HEK293 (cell line): ENCODE measurements around the gene SNRNP70.

Source experiments
- GLI2 ChIP-seq: fragments of 450-650 bp; formaldehyde crosslinking; IDR thresholded peaks from 2 replicates; pipeline ENCODE4; 2017; ENCODE audit warnings: missing biosample characterization, missing genetic modification characterization, low read depth, borderline replicate concordance
- GLI4 ChIP-seq: fragments of 450-650 bp; formaldehyde crosslinking; IDR thresholded peaks from 2 replicates; pipeline ENCODE4 v1.5.1; 2016; ENCODE audit warnings: missing biosample characterization, missing genetic modification characterization
- GLIS2 ChIP-seq: fragments of 450-650 bp; formaldehyde crosslinking; IDR thresholded peaks from 2 replicates; pipeline ENCODE4 v1.5.1; 2016; ENCODE audit warnings: missing biosample characterization, missing genetic modification characterization
- KLF17 ChIP-seq: fragments of 450-650 bp; formaldehyde crosslinking; IDR thresholded peaks from 2 replicates; pipeline ENCODE4 v1.5.1; 2016; ENCODE audit warnings: missing biosample characterization, missing genetic modification characterization
- KLF7 ChIP-seq: fragments of 450-650 bp; formaldehyde crosslinking; IDR thresholded peaks from 2 replicates; pipeline ENCODE4 v1.5.1; 2016; ENCODE audit warnings: missing biosample characterization, missing genetic modification characterization, borderline replicate concordance
- MEIS1 ChIP-seq: sonication (generic); formaldehyde crosslinking; IDR thresholded peaks from 2 replicates; pipeline ENCODE4 v1.8.1; 2022; ENCODE audit warnings: missing genetic modification reagents, mild to moderate bottlenecking, borderline replicate concordance
- OSR2 ChIP-seq: fragments of 450-650 bp; formaldehyde crosslinking; IDR thresholded peaks from 2 replicates; pipeline ENCODE4 v1.5.1; 2016; ENCODE audit warnings: missing biosample characterization, missing genetic modification characterization
- PRDM1 ChIP-seq: fragments of 450-650 bp; formaldehyde crosslinking; IDR thresholded peaks from 2 replicates; pipeline ENCODE4; 2016; ENCODE audit warnings: missing biosample characterization, missing genetic modification characterization
- PRDM10 ChIP-seq: fragments of 450-650 bp; formaldehyde crosslinking; IDR thresholded peaks from 2 replicates; pipeline ENCODE4 v1.5.1; 2016; ENCODE audit warnings: missing biosample characterization, missing genetic modification characterization
- REPIN1 ChIP-seq: fragments of 450-650 bp; formaldehyde crosslinking; IDR thresholded peaks from 2 replicates; pipeline ENCODE4 v1.5.1; 2017; ENCODE audit warnings: missing biosample characterization, missing genetic modification characterization, low read depth
- SCRT2 ChIP-seq: fragments of 450-650 bp; formaldehyde crosslinking; IDR thresholded peaks from 2 replicates; pipeline ENCODE4 v1.5.1; 2016; ENCODE audit warnings: missing biosample characterization, missing genetic modification characterization
- YY1 ChIP-seq: fragments of 450-650 bp; formaldehyde crosslinking; IDR thresholded peaks from 2 replicates; pipeline ENCODE4 v1.5.1; 2018; ENCODE audit warnings: missing biosample characterization, missing genetic modification characterization
- ZBTB1 ChIP-seq: fragments of 450-650 bp; formaldehyde crosslinking; IDR thresholded peaks from 2 replicates; pipeline ENCODE4 v1.5.1; 2016; ENCODE audit warnings: missing biosample characterization, missing genetic modification characterization
- ZBTB21 ChIP-seq: fragments of 450-650 bp; formaldehyde crosslinking; IDR thresholded peaks from 2 replicates; pipeline ENCODE4 v1.5.1; 2017; ENCODE audit warnings: missing biosample characterization, missing genetic modification characterization
- ZBTB7A ChIP-seq: fragments of 450-650 bp; formaldehyde crosslinking; IDR thresholded peaks from 2 replicates; pipeline ENCODE4 v1.5.1; 2016; ENCODE audit warnings: low read depth, missing biosample characterization, missing genetic modification characterization
- ZBTB8A ChIP-seq: fragments of 450-650 bp; formaldehyde crosslinking; IDR thresholded peaks from 2 replicates; pipeline ENCODE4 v1.5.1; 2016; ENCODE audit warnings: missing biosample characterization, missing genetic modification characterization
- ZFP3 ChIP-seq: fragments of 450-650 bp; formaldehyde crosslinking; IDR thresholded peaks from 2 replicates; pipeline ENCODE4 v1.5.1; 2016; ENCODE audit warnings: low read depth, missing biosample characterization, missing genetic modification characterization
- ZNF121 ChIP-seq: fragments of 450-650 bp; formaldehyde crosslinking; IDR thresholded peaks from 2 replicates; pipeline ENCODE4 v1.5.1; 2016; ENCODE audit warnings: missing biosample characterization, missing genetic modification characterization
- ZNF132 ChIP-seq: fragments of 450-650 bp; formaldehyde crosslinking; IDR thresholded peaks from 2 replicates; pipeline ENCODE4 v1.5.1; 2017; ENCODE audit warnings: missing biosample characterization, missing genetic modification characterization, borderline replicate concordance
- ZNF138 ChIP-seq: fragments of 450-650 bp; formaldehyde crosslinking; IDR thresholded peaks from 2 replicates; pipeline ENCODE4 v1.5.1; 2016; ENCODE audit warnings: missing biosample characterization, missing genetic modification characterization, borderline replicate concordance
- ZNF140 ChIP-seq: fragments of 450-650 bp; formaldehyde crosslinking; IDR thresholded peaks from 2 replicates; pipeline ENCODE4 v1.5.1; 2016; ENCODE audit warnings: missing biosample characterization, missing genetic modification characterization
- ZNF146 ChIP-seq: fragments of 450-650 bp; formaldehyde crosslinking; IDR thresholded peaks from 2 replicates; pipeline ENCODE4 v1.5.1; 2016; ENCODE audit warnings: missing biosample characterization, missing genetic modification characterization
- ZNF2 ChIP-seq: fragments of 450-650 bp; formaldehyde crosslinking; IDR thresholded peaks from 2 replicates; pipeline ENCODE4 v1.5.1; 2016; ENCODE audit warnings: missing biosample characterization, missing genetic modification characterization
- ZNF266 ChIP-seq: fragments of 450-650 bp; formaldehyde crosslinking; IDR thresholded peaks from 2 replicates; pipeline ENCODE4 v1.5.1; 2016; ENCODE audit warnings: missing biosample characterization, missing genetic modification characterization, low read depth
- ZNF426 ChIP-seq: fragments of 450-650 bp; formaldehyde crosslinking; IDR thresholded peaks from 2 replicates; pipeline ENCODE4 v1.5.1; 2017; ENCODE audit warnings: missing biosample characterization, missing genetic modification characterization, mild to moderate bottlenecking, inconsistent platforms, moderate library complexity
- ZNF514 ChIP-seq: fragments of 450-650 bp; formaldehyde crosslinking; IDR thresholded peaks from 2 replicates; pipeline ENCODE4 v1.5.1; 2016; ENCODE audit warnings: missing biosample characterization, missing genetic modification characterization
- ZNF544 ChIP-seq: fragments of 450-650 bp; formaldehyde crosslinking; IDR thresholded peaks from 2 replicates; pipeline ENCODE4 v1.5.0; 2017; ENCODE audit warnings: missing biosample characterization, missing genetic modification characterization
- ZNF555 ChIP-seq: fragments of 450-650 bp; formaldehyde crosslinking; conservative IDR thresholded peaks from 2 replicates; pipeline ENCODE4 v1.5.1; 2017; ENCODE audit warnings: missing biosample characterization, mild to moderate bottlenecking, missing genetic modification characterization, inconsistent platforms
- ZNF654 ChIP-seq: fragments of 450-650 bp; formaldehyde crosslinking; IDR thresholded peaks from 2 replicates; pipeline ENCODE4 v1.5.1; 2016; ENCODE audit warnings: low read depth, missing biosample characterization, missing genetic modification characterization
- ZNF670 ChIP-seq: fragments of 450-650 bp; formaldehyde crosslinking; IDR thresholded peaks from 2 replicates; pipeline ENCODE4 v1.5.1; 2016; ENCODE audit warnings: missing biosample characterization, missing genetic modification characterization, low read depth
- ZNF692 ChIP-seq: fragments of 450-650 bp; formaldehyde crosslinking; IDR thresholded peaks from 2 replicates; pipeline ENCODE4 v1.5.1; 2016; ENCODE audit warnings: missing biosample characterization, missing genetic modification characterization
- ZNF76 ChIP-seq: fragments of 450-650 bp; formaldehyde crosslinking; IDR thresholded peaks from 2 replicates; pipeline ENCODE4; 2016; ENCODE audit warnings: low read depth, missing biosample characterization, missing genetic modification characterization, borderline replicate concordance
- ZNF768 ChIP-seq: fragments of 450-650 bp; formaldehyde crosslinking; IDR thresholded peaks from 2 replicates; pipeline ENCODE4 v1.5.1; 2018; ENCODE audit warnings: missing biosample characterization, mild to moderate bottlenecking, missing genetic modification characterization
- ZNF837 ChIP-seq: fragments of 450-650 bp; formaldehyde crosslinking; IDR thresholded peaks from 2 replicates; pipeline ENCODE4 v1.5.1; 2016; ENCODE audit warnings: missing biosample characterization, missing genetic modification characterization
- ZSCAN4 ChIP-seq: fragments of 450-650 bp; formaldehyde crosslinking; IDR thresholded peaks from 2 replicates; pipeline ENCODE4 v1.5.1; 2017; ENCODE audit warnings: missing biosample characterization, missing genetic modification characterization

Gene SNRNP70

GRCh38 chr19:49114630-49115363, 29.5 kb downstream of the SNRNP70 start (continued):
- TF ChIP-seq YY1 (tag by site-specific recombination) (no peak), ZNF654 (no peak), OSR2 (tag by site-specific recombination) (no peak), ZNF266 (tag by site-specific recombination) (no peak), PRDM10 (tag by site-specific recombination) (peak; percentile 78), ZNF146 (tag by site-specific recombination) (no peak), ZBTB7A (tag by site-specific recombination) (no peak), ZNF692 (tag by site-specific recombination) (peak; percentile 99), ZNF426 (tag by site-specific recombination) (no peak), REPIN1 (tag by site-specific recombination) (no peak), ZBTB8A (tag by site-specific recombination) (peak; percentile 58), SCRT2 (tag by site-specific recombination) (no peak), GLI2 (tag by site-specific recombination) (no peak), ZNF768 (tag by site-specific recombination) (no peak), ZNF132 (tag by site-specific recombination) (no peak), ZNF2 (tag by site-specific recombination) (no peak), ZFP3 (tag by site-specific recombination) (no peak), ZNF138 (tag by site-specific recombination) (no peak), KLF7 (tag by site-specific recombination) (no peak), ZNF76 (tag by site-specific recombination) (peak; percentile 91), GLI4 (tag by site-specific recombination) (no peak), ZNF544 (tag by site-specific recombination) (no peak), ZSCAN4 (no peak), ZNF514 (tag by site-specific recombination) (no peak), PRDM1 (no peak), ZNF555 (tag by site-specific recombination) (no peak), GLIS2 (tag by site-specific recombination) (peak; percentile 80), ZBTB21 (no peak), ZBTB1 (tag by site-specific recombination) (no peak), MEIS1 (CRISPR knock-in tag) (no peak), KLF17 (tag by site-specific recombination) (no peak), ZNF121 (tag by site-specific recombination) (no peak), ZNF140 (no peak), ZNF670 (tag by site-specific recombination) (no peak), ZNF837 (tag by site-specific recombination) (no peak)
